ENCODE results near the gene BNC2.

- TF ChIP-seq CTCF (IDR thresholded peaks at IDR 0.05) (no peak), POLR2A (IDR thresholded peaks at IDR 0.05) (no peak)
Measured at GRCh38 chr9:16446636-16447035, 423.8 kb downstream of the BNC2 start.

Measured in right lobe of liver (tissue), 4 donors.